Measurements from ENCODE around the gene PTPN23. TPM values are rescaled to one million over a fixed set of nuclear protein-coding genes. Genes with fewer than 3 reads are reported as not detected.
"Not testable (repeated sequence)": the region's sequence is repeated elsewhere in the genome, so short reads cannot be mapped to it uniquely, and the experiment has no call there.

The PTPN23 gene
- total RNA-seq, 1 donor from 2014 or later: 17.5 TPM

DNA sequence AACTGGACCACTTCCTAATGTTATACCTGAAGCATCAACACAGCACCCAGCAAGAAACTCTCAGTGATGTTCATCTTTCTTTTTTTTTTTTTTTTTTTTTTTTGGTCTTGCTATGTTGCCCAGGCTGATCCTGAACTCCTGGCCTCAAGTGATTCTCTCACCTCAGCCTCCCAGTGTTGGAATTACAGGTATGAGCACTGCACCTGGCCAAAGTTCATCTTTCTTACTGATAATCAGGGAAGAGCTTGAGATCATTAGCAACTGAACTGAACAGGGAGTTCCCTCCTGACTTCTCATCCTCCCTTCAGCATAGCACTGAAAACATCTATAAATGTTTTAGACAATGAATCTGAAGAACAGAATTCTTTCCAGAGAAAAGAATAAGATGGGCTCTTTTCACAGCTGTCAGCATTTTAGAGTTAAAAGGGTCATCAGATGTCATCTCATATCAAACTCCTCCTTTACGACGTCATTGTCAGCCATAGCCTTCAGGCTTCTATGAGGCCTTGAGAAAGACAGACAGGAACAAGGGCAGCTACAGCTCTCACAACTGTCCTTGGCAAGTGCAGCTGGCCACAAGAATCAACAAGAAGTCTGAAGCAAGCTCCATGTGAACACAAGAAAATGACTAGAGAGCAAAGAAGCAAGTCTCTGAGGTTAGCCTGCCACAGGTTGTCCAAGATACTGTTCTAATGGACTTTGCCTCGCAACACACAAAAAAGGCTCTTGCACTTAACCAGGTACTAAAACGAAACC lies 61.2 kb downstream of the PTPN23 start:
- DNase-seq: no peak

DNA sequence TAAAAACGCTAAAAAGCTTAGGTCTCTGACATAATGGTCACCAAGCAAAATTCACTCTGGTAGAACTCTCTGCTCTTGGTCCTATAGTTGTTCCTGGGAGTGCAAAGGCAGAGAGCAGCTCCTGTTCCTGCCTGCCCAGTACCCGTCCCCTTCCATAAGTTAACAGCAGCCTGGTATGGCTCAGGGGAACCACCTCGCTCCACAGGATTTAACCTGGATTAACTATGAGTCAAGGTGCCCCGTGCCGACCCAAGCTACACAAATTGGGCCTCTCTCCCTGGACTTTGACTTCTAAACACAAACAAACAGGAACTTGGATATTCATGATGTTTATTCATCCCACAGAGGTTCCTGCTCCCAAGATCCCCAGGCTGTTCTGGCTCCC lies 62.8 kb downstream of the PTPN23 start:
- DNase-seq: no peak

DNA sequence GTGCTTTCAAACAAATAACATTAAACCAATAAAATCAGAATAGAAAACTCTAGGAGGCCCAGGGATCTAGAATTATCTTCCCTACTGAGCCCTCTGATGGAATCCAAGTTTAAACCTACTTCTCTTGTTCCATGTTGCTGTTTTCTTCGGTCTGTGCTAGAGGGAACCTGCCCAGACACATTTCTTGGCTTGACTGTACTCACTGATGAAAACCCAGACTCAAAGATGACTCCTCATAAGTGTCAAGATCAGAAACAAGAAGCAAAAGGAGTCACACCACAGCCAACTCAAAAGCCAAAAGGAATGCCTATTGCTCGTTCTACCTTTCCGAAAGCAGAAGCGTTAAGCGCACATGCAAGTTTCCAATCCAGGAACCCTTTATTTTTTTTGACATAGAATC lies 63.3 kb downstream of the PTPN23 start:
- no peak for DNase-seq

DNA sequence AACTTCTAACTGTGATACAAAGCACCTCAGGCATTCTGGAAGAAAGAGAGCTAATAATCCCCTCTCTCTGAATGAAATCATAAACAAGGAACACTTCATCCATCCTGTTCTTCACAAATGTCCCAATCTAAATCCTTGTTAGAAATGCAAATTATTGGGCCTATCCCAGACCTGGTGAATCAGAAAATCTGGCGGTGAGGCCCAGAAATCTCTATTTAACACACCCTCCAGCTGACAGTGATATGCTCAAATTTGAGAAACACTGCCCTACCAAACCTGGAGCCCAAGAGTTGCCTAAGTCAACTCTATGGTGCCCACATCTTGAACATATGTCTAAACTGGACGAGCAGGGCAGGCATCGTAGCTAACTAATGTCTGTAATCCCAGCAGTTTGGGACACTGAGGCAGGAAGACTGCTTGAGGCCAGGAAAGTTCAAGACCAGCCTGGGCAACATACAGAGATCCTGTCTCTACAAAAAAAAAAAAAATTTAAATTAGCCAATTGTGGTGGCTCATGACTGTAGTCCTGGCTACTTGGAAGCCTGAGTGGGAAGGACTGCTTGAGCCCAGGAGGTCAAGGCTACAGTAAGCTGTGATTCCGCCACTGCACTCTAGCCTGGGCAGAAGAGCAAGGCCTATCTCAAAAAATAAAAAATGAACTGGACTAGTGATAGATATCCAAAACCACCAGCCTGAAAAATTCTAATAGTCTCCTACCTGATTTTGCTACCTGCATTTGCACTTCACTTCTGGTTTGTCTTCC lies 71.8 kb downstream of the PTPN23 start:
- no peak for DNase-seq

- DNase-seq: no peak
Observed at GRCh38 chr3:47455806-47456452, 75.1 kb downstream of the PTPN23 start.

- no peak for DNase-seq
Observed at GRCh38 chr3:47456984-47457383, 76.2 kb downstream of the PTPN23 start.

DNA sequence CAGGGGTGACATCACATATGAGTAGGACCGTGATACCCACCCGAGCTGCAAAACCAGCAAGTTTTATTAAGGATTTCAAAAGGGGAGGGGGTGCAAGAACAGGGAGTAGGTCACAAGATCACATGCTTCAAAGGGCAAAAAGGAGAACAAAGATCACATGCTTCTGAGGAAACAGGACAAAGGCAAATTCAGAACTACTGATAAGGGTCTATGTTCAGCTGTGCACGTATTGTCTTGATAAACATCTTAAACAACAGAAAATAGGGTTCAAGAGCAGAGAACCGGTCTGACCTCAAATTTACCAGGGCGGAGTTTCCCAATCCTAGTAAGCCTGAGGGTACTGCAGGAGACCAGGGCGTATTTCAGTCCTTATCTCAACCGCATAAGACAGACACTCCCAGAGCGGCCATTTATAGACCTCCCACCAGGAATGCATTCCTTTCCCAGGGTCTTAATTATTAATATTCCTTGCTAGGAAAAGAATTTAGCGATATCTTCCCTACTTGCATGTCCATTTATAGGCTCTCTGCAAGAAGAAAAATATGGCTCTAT lies 78.8 kb downstream of the PTPN23 start:
- not testable (repeated sequence) for DNase-seq

Other genes starting within 250 kb of the PTPN23 start
- gene SETD2, start 216.9 kb upstream of the PTPN23 start, total RNA-seq: 78.8 TPM
- 3.1 TPM for gene KIF9, start 98.2 kb upstream of the PTPN23 start, total RNA-seq
- gene KLHL18, start 98.1 kb upstream of the PTPN23 start, total RNA-seq: 26.5 TPM
- 82.0 TPM for gene SCAP, start 94.9 kb downstream of the PTPN23 start, total RNA-seq
- gene ELP6, start 132.7 kb downstream of the PTPN23 start, total RNA-seq: 23.4 TPM
- gene CSPG5, start 197.8 kb downstream of the PTPN23 start, total RNA-seq: 131 TPM